NCI-H2196 treated with DMSO at 0.1 percent for 48 hours (cell line): Measurements from ENCODE around the gene CLEC16A.
A peak's percentile ranks its signal among the peaks of the same experiment; 100 is the strongest.
"Not testable (repeated sequence)": the region's sequence is repeated elsewhere in the genome, so short reads cannot be mapped to it uniquely, and the experiment has no call there.

Source experiments
- DNase-seq: peaks from one replicate; lab custom pipeline; 2025; ENCODE audit not compliant: unreplicated experiment; lab: John Stamatoyannopoulos, UW

CLEC16A gene

GRCh38 chr16:10965440-10966061 lies 21.2 kb downstream of the CLEC16A start:
- DNase-seq = no peak

- no peak for DNase-seq
Measured at GRCh38 chr16:10966129-10966528, 21.8 kb downstream of the CLEC16A start.

DNA sequence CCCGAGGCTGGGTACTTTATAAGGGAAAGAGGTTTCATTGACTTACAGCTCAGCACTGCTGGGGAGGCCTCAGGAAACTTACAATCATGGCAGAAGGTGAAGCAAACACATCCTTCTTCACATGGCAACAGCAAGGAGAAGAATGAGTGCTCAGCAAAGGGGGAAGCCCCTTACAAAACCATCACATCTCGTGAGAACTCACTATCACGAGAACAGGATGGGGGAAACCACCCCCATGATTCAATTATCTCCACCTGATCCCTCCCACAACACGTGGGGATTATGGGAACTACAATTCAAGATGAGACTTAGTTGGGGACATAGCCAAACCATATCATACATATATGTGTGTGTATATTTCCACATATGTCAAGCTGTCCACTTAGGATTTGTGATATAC lies 22.2 kb downstream of the CLEC16A start:
- DNase-seq = not testable (repeated sequence)

DNA sequence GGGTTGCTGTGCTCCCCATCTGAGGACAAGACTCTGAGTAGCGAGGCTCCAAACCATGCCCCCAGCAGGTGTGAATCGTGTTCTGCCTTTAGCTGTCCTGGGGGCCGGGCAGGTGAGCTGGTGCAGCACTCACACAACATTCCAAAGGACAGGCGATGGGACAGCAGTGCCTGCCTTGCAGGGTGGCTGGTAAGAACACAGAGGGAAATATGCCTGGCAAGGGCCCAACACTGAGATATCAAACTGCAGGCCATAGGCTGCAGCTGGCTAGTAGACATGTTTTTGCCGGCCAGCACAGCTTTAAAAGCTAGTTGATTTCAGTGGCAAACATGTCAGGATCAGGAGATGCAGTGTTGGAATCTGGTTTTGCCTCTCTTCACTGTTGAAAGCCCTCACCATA lies 23.6 kb downstream of the CLEC16A start:
- no peak for DNase-seq

GRCh38 chr16:10968498-10968897 lies 24.1 kb downstream of the CLEC16A start:
- no peak for DNase-seq

DNA sequence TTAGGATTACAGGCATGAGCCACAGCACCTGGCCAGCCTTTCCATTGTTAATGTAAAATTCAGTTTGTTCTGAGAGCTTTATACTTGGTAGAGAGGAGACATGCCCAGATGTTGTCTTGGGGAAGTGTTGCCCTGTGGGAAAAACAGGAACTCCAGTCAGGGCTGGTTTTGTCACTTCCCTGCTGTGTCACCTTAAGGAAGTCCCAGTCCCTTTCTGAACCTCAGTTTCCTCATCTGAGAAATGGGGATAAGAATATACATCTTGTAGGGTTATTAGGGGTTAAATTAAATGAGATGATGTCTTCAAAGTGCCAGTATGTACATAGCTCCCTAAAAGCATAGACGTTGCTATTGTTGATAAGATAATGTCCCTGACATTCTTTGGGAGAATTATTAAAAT lies 25.3 kb downstream of the CLEC16A start:
- no peak for DNase-seq

GRCh38 chr16:10970065-10970464 lies 25.7 kb downstream of the CLEC16A start:
- no peak for DNase-seq

DNA sequence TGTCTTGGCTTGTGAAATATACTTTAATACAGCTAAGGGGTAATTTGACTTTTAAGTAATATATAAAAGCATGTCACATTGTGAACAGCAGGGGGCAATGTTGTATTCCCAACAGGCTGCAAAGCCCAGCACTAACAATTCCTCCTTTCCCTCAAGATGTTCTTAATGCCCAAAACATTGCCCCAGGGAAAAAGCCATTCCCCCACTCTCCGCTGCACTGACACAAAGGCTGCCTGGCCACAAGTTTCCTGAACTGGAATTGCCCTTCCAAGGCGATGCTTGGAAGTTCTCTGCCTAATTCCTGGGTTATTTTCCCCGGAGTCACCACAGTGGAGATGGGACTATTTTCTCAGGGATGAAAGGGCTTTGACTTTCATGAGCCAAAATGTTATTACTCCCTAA lies 27.2 kb downstream of the CLEC16A start:
- peak; percentile 63 for DNase-seq

DNA sequence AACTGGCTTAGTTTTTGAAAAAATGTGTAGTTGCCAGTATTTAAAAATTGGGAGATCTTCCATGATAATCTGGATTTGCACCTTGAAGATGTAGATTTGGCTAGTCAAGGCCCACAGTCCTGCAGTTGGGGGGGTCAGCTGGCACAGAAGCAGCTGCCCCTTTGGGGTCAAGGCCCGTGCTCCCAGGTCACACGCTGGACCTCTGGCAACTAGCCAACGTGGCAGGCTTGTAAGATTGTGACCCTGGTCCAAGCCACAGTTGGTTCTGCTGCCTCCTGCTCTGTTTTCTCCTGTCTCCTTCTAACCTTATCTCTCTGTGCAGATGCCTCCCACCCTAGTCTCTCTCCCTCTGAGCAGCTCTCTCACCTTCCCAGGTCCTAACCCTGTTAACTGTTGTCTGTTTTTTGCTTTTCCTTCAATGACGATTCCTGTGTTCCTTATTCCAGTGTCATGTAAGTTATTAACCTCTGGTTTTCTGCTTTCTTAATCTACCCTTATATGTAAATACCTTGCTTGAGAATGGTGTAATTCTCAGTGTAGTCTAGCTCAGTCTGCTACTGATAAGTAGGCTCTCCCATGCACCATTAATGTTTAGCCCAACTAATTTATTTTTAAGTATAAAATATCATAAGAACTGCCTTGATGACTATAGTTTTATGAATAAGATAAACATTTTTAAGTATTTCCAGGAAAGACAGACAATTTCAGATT lies 27.9 kb downstream of the CLEC16A start:
- no peak for DNase-seq

GRCh38 chr16:10972819-10973464 lies 28.6 kb downstream of the CLEC16A start:
- no peak for DNase-seq

GRCh38 chr16:10976634-10977033 lies 32.3 kb downstream of the CLEC16A start:
- DNase-seq = no peak

GRCh38 chr16:10978124-10978523 lies 33.8 kb downstream of the CLEC16A start:
- no peak for DNase-seq

DNA sequence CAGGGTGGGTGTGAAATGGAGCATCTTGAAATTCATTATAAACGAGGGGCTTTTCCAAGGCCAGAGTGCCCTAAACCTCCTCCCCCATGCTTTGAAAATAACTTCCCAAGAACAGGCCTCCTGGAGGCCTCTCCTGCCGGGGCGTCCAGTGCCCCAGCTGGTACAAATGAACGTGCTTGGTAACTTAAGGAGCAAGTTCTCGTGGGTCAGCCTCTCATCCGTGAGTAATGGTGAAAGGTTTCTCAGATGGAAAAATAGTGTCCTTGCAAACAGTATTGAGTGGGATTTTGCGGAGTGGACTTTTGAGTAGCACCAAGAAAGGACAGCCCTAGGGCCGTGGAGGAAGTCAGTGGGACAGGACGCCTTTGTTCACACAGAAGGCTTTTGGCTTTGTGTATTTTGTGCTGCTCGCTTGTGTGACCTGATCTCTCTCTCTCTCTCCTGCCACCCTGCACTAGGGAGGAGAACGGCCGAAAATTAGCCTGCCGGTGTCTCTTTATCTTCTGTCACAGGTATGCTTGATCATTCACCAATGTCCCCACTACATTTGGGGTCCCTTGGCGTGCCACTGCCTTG lies 34.6 kb downstream of the CLEC16A start:
- DNase-seq = no peak

- DNase-seq = peak; percentile 59
Measured at GRCh38 chr16:10979717-10980601, 35.6 kb downstream of the CLEC16A start.

GRCh38 chr16:10980813-10981212 lies 36.4 kb downstream of the CLEC16A start:
- no peak for DNase-seq

- no peak for DNase-seq
Measured at GRCh38 chr16:10981697-10982216, 37.4 kb downstream of the CLEC16A start.

- no peak for DNase-seq
Measured at GRCh38 chr16:10982465-10983150, 38.2 kb downstream of the CLEC16A start.

GRCh38 chr16:10983159-10983558 lies 38.8 kb downstream of the CLEC16A start:
- no peak for DNase-seq

GRCh38 chr16:10984509-10984908 lies 40.1 kb downstream of the CLEC16A start:
- no peak for DNase-seq
